IPS DF 4.7 (cell line): ENCODE data around the gene TCEA2.

Experiments
- DNase-seq: peaks from one replicate; pipeline ENCODE4 v3.0.0-alpha.2; 2013; ENCODE audit warnings: low spot score; ENCODE audit errors: extremely low read depth

TCEA2 gene

GRCh38 chr20:64064145-64064698, 1.2 kb downstream of the TCEA2 start:
- DNase-seq, result no peak

- DNase-seq, result no peak
Observed at GRCh38 chr20:64065062-64065973, 2.3 kb downstream of the TCEA2 start.

GRCh38 chr20:64065974-64066343, 3.0 kb downstream of the TCEA2 start:
- DNase-seq, result no peak

GRCh38 chr20:64067005-64067632, 4.1 kb downstream of the TCEA2 start:
- no peak for DNase-seq

- DNase-seq, result no peak
Observed at GRCh38 chr20:64067733-64068307, 4.8 kb downstream of the TCEA2 start.

GRCh38 chr20:64068386-64069208, 5.6 kb downstream of the TCEA2 start:
- no peak for DNase-seq

- no peak for DNase-seq
Observed at GRCh38 chr20:64069209-64069613, 6.2 kb downstream of the TCEA2 start.

GRCh38 chr20:64069614-64070243, 6.7 kb downstream of the TCEA2 start:
- no peak for DNase-seq

- no peak for DNase-seq
Observed at GRCh38 chr20:64070244-64070993, 7.4 kb downstream of the TCEA2 start.

GRCh38 chr20:64071341-64072332, 8.6 kb downstream of the TCEA2 start:
- DNase-seq, result no peak

- DNase-seq, result no peak
Observed at GRCh38 chr20:64072498-64073063, 9.6 kb downstream of the TCEA2 start.

GRCh38 chr20:64073476-64074183, 10.6 kb downstream of the TCEA2 start:
- DNase-seq, result no peak

- no peak for DNase-seq
Observed at GRCh38 chr20:64074184-64074789, 11.3 kb downstream of the TCEA2 start.

- DNase-seq, result no peak
Observed at GRCh38 chr20:64074963-64075362, 12.0 kb downstream of the TCEA2 start.

- no peak for DNase-seq
Observed at GRCh38 chr20:64075556-64075955, 12.6 kb downstream of the TCEA2 start.

- DNase-seq, result no peak
Observed at GRCh38 chr20:64076061-64076997, 13.3 kb downstream of the TCEA2 start.
